Measurements from ENCODE around the gene ADISSP. TPM values are rescaled to one million over a fixed set of nuclear protein-coding genes. Genes with fewer than 3 reads are reported as not detected.

The ADISSP gene
- total and polyA plus RNA-seq, 2 experiments from 2014 or later, result 86.6 to 126 TPM

DNA sequence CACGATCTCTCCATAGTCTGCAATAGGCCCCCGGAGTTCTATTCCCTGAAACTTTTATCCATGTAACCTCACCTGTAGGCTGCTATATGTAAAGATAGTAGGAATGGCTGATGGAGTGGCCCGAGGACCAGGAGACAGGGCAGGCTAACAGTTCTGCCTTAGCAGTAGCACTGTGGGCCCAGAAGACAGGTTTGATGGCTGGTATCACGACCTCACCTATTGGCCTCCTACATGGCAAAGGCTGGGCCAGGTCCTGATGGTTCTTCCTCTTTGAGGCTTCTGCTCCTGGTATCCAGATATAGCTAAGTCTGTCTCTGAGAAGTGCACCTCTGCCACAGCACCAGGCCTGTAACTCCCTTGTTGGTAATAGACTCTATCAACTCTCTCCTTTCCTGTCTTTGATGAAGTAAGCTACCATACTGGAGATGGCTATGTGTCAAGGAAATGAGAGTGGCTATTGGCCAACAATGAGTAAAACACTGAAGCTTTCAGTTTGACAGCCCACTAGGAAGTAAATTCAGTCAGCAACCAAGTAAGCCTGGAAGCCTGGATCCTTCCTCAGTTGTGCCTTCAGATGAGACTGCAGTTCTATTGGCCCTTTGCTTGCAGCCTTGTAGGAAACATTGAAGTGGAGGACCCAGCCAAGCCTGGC, 8.0 kb upstream of the ADISSP start (continued):
- TF ChIP-seq, protein P1, sequence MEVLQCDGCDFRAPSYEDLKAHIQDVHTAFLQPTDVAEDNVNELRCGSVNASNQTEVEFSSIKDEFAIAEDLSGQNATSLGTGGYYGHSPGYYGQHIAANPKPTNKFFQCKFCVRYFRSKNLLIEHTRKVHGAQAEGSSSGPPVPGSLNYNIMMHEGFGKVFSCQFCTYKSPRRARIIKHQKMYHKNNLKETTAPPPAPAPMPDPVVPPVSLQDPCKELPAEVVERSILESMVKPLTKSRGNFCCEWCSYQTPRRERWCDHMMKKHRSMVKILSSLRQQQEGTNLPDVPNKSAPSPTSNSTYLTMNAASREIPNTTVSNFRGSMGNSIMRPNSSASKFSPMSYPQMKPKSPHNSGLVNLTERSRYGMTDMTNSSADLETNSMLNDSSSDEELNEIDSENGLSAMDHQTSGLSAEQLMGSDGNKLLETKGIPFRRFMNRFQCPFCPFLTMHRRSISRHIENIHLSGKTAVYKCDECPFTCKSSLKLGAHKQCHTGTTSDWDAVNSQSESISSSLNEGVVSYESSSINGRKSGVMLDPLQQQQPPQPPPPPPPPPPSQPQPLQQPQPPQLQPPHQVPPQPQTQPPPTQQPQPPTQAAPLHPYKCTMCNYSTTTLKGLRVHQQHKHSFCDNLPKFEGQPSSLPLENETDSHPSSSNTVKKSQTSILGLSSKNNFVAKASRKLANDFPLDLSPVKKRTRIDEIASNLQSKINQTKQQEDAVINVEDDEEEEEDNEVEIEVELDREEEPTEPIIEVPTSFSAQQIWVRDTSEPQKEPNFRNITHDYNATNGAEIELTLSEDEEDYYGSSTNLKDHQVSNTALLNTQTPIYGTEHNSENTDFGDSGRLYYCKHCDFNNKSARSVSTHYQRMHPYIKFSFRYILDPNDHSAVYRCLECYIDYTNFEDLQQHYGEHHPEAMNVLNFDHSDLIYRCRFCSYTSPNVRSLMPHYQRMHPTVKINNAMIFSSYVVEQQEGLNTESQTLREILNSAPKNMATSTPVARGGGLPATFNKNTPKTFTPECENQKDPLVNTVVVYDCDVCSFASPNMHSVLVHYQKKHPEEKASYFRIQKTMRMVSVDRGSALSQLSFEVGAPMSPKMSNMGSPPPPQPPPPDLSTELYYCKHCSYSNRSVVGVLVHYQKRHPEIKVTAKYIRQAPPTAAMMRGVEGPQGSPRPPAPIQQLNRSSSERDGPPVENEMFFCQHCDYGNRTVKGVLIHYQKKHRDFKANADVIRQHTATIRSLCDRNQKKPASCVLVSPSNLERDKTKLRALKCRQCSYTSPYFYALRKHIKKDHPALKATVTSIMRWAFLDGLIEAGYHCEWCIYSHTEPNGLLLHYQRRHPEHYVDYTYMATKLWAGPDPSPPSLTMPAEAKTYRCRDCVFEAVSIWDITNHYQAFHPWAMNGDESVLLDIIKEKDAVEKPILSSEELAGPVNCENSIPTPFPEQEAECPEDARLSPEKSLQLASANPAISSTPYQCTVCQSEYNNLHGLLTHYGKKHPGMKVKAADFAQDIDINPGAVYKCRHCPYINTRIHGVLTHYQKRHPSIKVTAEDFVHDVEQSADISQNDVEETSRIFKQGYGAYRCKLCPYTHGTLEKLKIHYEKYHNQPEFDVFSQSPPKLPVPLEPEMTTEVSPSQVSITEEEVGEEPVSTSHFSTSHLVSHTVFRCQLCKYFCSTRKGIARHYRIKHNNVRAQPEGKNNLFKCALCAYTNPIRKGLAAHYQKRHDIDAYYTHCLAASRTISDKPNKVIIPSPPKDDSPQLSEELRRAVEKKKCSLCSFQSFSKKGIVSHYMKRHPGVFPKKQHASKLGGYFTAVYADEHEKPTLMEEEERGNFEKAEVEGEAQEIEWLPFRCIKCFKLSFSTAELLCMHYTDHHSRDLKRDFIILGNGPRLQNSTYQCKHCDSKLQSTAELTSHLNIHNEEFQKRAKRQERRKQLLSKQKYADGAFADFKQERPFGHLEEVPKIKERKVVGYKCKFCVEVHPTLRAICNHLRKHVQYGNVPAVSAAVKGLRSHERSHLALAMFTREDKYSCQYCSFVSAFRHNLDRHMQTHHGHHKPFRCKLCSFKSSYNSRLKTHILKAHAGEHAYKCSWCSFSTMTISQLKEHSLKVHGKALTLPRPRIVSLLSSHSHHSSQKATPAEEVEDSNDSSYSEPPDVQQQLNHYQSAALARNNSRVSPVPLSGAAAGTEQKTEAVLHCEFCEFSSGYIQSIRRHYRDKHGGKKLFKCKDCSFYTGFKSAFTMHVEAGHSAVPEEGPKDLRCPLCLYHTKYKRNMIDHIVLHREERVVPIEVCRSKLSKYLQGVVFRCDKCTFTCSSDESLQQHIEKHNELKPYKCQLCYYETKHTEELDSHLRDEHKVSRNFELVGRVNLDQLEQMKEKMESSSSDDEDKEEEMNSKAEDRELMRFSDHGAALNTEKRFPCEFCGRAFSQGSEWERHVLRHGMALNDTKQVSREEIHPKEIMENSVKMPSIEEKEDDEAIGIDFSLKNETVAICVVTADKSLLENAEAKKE (CRISPR knock-in tag; IDR thresholded peaks at IDR 0.05), result no peak
- TF ChIP-seq, protein P2, sequence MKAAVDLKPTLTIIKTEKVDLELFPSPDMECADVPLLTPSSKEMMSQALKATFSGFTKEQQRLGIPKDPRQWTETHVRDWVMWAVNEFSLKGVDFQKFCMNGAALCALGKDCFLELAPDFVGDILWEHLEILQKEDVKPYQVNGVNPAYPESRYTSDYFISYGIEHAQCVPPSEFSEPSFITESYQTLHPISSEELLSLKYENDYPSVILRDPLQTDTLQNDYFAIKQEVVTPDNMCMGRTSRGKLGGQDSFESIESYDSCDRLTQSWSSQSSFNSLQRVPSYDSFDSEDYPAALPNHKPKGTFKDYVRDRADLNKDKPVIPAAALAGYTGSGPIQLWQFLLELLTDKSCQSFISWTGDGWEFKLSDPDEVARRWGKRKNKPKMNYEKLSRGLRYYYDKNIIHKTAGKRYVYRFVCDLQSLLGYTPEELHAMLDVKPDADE (IDR thresholded peaks at IDR 0.05), result no peak
- no peak for TF ChIP-seq CREB1 (CRISPR knock-in tag; IDR thresholded peaks at IDR 0.05; ENCODE audit: low read depth)
- TF ChIP-seq EZH2 (IDR thresholded peaks at IDR 0.05; ENCODE audit: low read depth, unreplicated experiment), result no peak
- TF ChIP-seq POLR2AphosphoS5 (IDR thresholded peaks at IDR 0.05; ENCODE audit: low read depth), result no peak

DNA sequence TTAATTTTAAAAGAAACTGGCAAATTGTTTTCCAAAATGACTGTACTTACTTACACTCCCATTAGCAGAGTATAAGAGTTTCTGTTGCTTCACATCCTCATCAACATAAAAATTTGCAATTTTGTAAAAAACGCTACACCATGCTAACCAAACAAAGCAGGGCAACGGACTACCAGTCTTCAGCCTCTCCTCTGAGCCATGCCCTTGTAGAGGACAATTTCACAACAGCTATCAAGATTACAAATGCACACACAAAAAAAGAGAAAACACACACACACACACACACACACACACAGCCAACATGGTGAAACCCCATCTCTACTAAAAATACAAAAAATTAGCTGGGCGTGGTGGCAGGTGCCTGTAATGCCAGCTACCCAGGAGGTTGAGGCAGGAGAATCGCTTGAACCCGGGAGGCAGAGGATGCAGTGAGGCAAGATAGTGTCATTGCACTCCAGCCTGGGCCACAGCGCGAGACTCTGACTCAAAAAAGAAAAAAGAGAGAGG, 4.1 kb upstream of the ADISSP start:
- Histone ChIP-seq H3K9me2 (ENCODE audit: insufficient read depth) (no peaks in the 10 kb centered on the region), H4K20me1 (replicated peaks; ENCODE audit: insufficient read depth) (no peaks in the 10 kb centered on the region), H3K36me3 (ENCODE audit: insufficient read depth) (no peaks in the 10 kb centered on the region), H3K4me1 (ENCODE audit: insufficient read depth) (peaks cover 11% of the 10 kb centered on the region), H3K4me2 (no peak overlapping the region), H3K27ac (ENCODE audit: low read depth) (no peak overlapping the region), H3K4me3 (no peak overlapping the region), H3K27me3 (ENCODE audit: insufficient read depth) (peaks cover 10% of the 10 kb centered on the region), H3K79me2 (replicated peaks; ENCODE audit: insufficient read depth) (peaks cover 5% of the 10 kb centered on the region; the same call in 1 of the 2 replicates), H3F3A (replicated peaks; ENCODE audit: low read depth) (0 out of 2 replicates have a peak, but pooled peaks cover 4% of the 10 kb centered on the region), H2AFZ (no peak overlapping the region)
- Mint-ChIP-seq H3K27me3 (ENCODE audit: insufficient read depth, low read depth, poor library complexity) (peaks cover 14% of the 10 kb centered on the region), H3K4me3 (no peak overlapping the region), H3K27ac (no peak overlapping the region), H3K9me3 (no peaks in the 10 kb centered on the region), H3K36me3 (ENCODE audit: low read depth) (no peaks in the 10 kb centered on the region), H3K4me1 (peaks cover 8% of the 10 kb centered on the region)
- no peak for TF ChIP-seq JUNB (IDR thresholded peaks at IDR 0.05; ENCODE audit: unreplicated experiment)
- TF ChIP-seq, protein P3, sequence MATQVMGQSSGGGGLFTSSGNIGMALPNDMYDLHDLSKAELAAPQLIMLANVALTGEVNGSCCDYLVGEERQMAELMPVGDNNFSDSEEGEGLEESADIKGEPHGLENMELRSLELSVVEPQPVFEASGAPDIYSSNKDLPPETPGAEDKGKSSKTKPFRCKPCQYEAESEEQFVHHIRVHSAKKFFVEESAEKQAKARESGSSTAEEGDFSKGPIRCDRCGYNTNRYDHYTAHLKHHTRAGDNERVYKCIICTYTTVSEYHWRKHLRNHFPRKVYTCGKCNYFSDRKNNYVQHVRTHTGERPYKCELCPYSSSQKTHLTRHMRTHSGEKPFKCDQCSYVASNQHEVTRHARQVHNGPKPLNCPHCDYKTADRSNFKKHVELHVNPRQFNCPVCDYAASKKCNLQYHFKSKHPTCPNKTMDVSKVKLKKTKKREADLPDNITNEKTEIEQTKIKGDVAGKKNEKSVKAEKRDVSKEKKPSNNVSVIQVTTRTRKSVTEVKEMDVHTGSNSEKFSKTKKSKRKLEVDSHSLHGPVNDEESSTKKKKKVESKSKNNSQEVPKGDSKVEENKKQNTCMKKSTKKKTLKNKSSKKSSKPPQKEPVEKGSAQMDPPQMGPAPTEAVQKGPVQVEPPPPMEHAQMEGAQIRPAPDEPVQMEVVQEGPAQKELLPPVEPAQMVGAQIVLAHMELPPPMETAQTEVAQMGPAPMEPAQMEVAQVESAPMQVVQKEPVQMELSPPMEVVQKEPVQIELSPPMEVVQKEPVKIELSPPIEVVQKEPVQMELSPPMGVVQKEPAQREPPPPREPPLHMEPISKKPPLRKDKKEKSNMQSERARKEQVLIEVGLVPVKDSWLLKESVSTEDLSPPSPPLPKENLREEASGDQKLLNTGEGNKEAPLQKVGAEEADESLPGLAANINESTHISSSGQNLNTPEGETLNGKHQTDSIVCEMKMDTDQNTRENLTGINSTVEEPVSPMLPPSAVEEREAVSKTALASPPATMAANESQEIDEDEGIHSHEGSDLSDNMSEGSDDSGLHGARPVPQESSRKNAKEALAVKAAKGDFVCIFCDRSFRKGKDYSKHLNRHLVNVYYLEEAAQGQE (IDR thresholded peaks at IDR 0.05; ENCODE audit: unreplicated experiment), result no peak
- no peak for ATAC-seq
- DNase-seq (ENCODE audit: low spot score), result no peak

All from GM23338 (cell line).